ENCODE results near the gene PDK2.

The PDK2 gene

DNA sequence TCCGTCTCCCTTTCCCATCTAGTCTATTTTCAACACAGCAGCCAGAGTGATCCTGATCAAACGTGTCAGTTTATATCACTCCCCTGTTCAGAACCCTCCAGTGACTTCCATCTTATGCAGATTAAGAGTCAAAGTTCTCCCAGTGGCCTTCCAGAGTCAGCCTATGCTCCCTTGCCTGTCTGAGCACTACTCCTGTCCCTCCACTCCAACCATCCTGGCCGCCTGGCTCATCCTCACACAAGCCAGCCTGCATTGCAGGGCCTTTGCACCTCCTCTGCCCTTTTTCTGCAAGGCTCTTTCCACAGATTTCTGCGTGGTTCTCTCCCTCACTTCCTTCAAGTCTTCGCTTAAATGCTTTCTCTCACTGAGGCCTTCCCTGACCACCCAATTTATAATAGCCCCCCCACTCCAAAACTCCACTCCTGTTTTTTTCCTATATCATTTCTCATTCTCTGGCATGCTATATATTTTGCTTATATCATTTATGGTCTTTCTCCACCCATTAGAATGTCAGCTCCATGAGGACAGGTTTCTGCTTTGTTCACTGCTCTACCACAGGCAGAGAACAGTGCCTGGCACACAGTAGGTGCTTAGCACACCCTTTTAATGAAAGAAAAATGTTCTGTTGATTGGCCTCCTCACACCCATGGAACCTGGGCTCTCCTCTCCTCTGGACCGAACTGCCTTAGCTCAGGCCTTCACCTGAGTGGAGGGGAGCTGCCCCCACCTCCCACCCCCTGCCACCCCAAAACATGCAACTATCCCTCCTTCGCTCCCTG is 25.5 kb downstream of the PDK2 start:
- H2AFZ ChIP-seq (ENCODE audit: low read length) = no peak overlapping the region
- 0 out of 2 replicates have a peak, but pooled peaks cover 6% of the 10 kb centered on the region for H3K4me1 ChIP-seq (ENCODE audit: low read length)
- no peaks in the 10 kb centered on the region for H3K9me3 ChIP-seq (replicated peaks; ENCODE audit: insufficient read depth, low read length)
- no peaks in the 10 kb centered on the region; the same call in 1 of the 2 replicates for H3F3A ChIP-seq (ENCODE audit: insufficient read depth, low read length)
- no peaks in the 10 kb centered on the region for H3K36me3 ChIP-seq (replicated peaks; ENCODE audit: insufficient read depth, low read length)
- H3K27me3 ChIP-seq (replicated peaks; ENCODE audit: insufficient read depth, low read length) = peaks cover 41% of the 10 kb centered on the region
- H3K9me2 ChIP-seq (replicated peaks; ENCODE audit: insufficient read depth, low read length) = no peaks in the 10 kb centered on the region
- no peak overlapping the region for H3K27ac ChIP-seq (ENCODE audit: low read length)
- no peak overlapping the region for H3K4me2 ChIP-seq (ENCODE audit: low read depth, low read length)
- TF ChIP-seq EZH2 (optimal IDR thresholded peaks at IDR 0.05; ENCODE audit: low read depth, low read length) = no peak
- no peak for TF ChIP-seq EZH2phosphoT487 (IDR thresholded peaks at IDR 0.05; ENCODE audit: low read length)
- H3K4me3 ChIP-seq (ENCODE audit: low read length) = no peak overlapping the region
- no peaks in the 10 kb centered on the region for H3K79me2 ChIP-seq (ENCODE audit: low read length)
- H4K20me1 ChIP-seq (ENCODE audit: insufficient read depth, low read length) = no peaks in the 10 kb centered on the region
- DNase-seq = no peak
- H3K9ac ChIP-seq (ENCODE audit: low read length) = no peak overlapping the region

DNA sequence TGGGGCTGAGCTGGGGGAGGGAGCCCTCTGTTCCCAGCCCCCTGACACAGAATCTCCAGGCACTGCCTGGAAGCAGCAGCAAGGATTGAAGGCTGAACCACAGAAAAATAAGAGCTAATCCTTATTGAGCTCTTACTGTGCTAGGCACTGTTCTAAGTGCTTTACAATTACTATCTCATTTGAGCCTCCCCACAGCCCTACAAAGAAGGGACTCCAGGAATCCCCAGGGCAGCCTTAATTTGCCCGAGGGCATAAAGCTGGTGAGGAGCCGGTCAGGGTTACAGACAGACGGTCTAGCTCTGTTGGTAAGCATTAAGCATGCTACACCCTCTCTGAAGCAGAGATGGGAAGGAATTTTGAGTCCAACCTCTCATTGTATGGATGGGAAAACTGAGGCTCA is 27.8 kb downstream of the PDK2 start:
- no peak for DNase-seq
- H2AFZ ChIP-seq (ENCODE audit: low read length) = no peak overlapping the region
- H3K27ac ChIP-seq (ENCODE audit: low read length) = no peak overlapping the region
- H3K4me3 ChIP-seq (ENCODE audit: low read length) = no peak overlapping the region
- no peaks in the 10 kb centered on the region for H3F3A ChIP-seq (ENCODE audit: insufficient read depth, low read length)
- H3K79me2 ChIP-seq (ENCODE audit: low read length) = no peaks in the 10 kb centered on the region
- H3K36me3 ChIP-seq (replicated peaks; ENCODE audit: insufficient read depth, low read length) = no peaks in the 10 kb centered on the region
- H3K9me2 ChIP-seq (replicated peaks; ENCODE audit: insufficient read depth, low read length) = no peaks in the 10 kb centered on the region
- H3K9me3 ChIP-seq (replicated peaks; ENCODE audit: insufficient read depth, low read length) = no peaks in the 10 kb centered on the region
- peaks cover 31% of the 10 kb centered on the region for H3K27me3 ChIP-seq (replicated peaks; ENCODE audit: insufficient read depth, low read length)
- H3K4me1 ChIP-seq (ENCODE audit: low read length) = peaks cover 6% of the 10 kb centered on the region
- no peak for TF ChIP-seq EZH2 (optimal IDR thresholded peaks at IDR 0.05; ENCODE audit: low read depth, low read length)
- no peak for TF ChIP-seq CTCF (IDR thresholded peaks at IDR 0.05; ENCODE audit: low read length)
- no peak for TF ChIP-seq EZH2phosphoT487 (IDR thresholded peaks at IDR 0.05; ENCODE audit: low read length)
- no peak overlapping the region for H3K9ac ChIP-seq (ENCODE audit: low read length)
- H3K4me2 ChIP-seq (ENCODE audit: low read depth, low read length) = no peak overlapping the region
- no peaks in the 10 kb centered on the region for H4K20me1 ChIP-seq (ENCODE audit: insufficient read depth, low read length)

DNA sequence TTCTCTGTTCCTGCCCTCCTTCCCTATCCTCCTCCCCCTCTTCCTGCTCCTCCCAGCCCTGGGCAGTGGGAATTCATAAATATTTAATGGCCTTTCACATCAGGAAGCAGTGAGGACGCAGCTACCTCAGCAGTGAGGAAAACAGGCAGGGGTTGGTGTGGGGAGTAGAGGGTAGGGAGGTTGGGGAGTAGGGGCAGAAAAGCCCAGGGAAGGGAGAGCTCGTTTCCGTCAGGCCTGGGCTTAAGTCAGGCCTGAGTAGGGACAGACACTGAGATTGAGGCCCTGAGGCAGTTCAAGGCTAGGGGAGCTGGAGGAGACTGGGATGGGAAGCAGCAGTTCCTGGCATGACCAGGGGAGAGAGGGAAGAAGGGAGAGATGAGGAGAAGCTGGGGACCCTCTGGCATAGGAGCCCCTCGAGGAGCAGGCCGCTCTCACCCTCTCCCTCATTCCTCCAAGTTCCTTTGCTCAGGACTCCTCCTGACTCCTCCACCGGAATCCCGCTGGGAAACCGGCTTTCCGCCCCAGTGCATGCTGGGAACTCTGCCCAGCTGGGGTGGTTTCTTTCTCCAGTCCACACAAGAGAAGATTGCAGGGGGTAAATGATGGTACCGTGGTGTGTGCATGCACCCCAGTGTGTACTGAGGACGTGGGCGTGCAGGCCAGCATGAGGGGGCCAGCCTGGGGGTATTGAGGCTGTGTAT is 28.6 kb downstream of the PDK2 start:
- TF ChIP-seq EZH2 (optimal IDR thresholded peaks at IDR 0.05; ENCODE audit: low read depth, low read length) (no peak), CTCF (IDR thresholded peaks at IDR 0.05; ENCODE audit: low read length) (no peak), EZH2phosphoT487 (IDR thresholded peaks at IDR 0.05; ENCODE audit: low read length) (no peak)
- no peak for DNase-seq
- Histone ChIP-seq H2AFZ (ENCODE audit: low read length) (no peak overlapping the region), H3K9me3 (replicated peaks; ENCODE audit: insufficient read depth, low read length) (no peaks in the 10 kb centered on the region), H3K4me3 (ENCODE audit: low read length) (no peak overlapping the region), H3F3A (ENCODE audit: insufficient read depth, low read length) (no peaks in the 10 kb centered on the region), H3K36me3 (replicated peaks; ENCODE audit: insufficient read depth, low read length) (no peaks in the 10 kb centered on the region), H3K27ac (ENCODE audit: low read length) (no peak overlapping the region), H3K4me2 (ENCODE audit: low read depth, low read length) (no peak overlapping the region), H4K20me1 (ENCODE audit: insufficient read depth, low read length) (no peaks in the 10 kb centered on the region), H3K4me1 (ENCODE audit: low read length) (peaks cover 11% of the 10 kb centered on the region), H3K79me2 (ENCODE audit: low read length) (no peaks in the 10 kb centered on the region), H3K27me3 (replicated peaks; ENCODE audit: insufficient read depth, low read length) (peaks cover 29% of the 10 kb centered on the region), H3K9ac (ENCODE audit: low read length) (no peak overlapping the region), H3K9me2 (replicated peaks; ENCODE audit: insufficient read depth, low read length) (no peaks in the 10 kb centered on the region)
